Liver (tissue), 9 donors: ENCODE data around the gene C1GALT1C1. TPM values are rescaled to one million over a fixed set of nuclear protein-coding genes. Genes with fewer than 3 reads are reported as not detected.

Experiments used
- DNase-seq: peaks from one replicate; pipeline ENCODE4 v3.0.0-alpha.2; 2017; ENCODE audit warnings: low spot score
- H3K27ac ChIP-seq, 2 donors: one replicate each; pipeline ENCODE4 v1.7.0; 2013; ENCODE audit warnings: inconsistent platforms in 2 of 2, low read length in 2 of 2, control low read depth in 1 of 2, low read depth in 1 of 2, mild to moderate bottlenecking in 1 of 2
- H3K27me3 ChIP-seq, 4 donors: one replicate each; pipeline versions ENCODE4 v1.6.1 to v1.7.0; 2013; ENCODE audit warnings: low read length in 3 of 4, inconsistent platforms in 1 of 4, mild to moderate bottlenecking in 1 of 4, moderate library complexity in 1 of 4; ENCODE audit not compliant: control insufficient read depth in 4 of 4, insufficient read depth in 4 of 4
- H3K36me3 ChIP-seq, 4 donors: one replicate each; pipeline versions ENCODE4 v1.6.1 to v1.7.0; 2013; ENCODE audit warnings: low read length in 3 of 4, mild to moderate bottlenecking in 3 of 4, low read depth in 1 of 4, moderate library complexity in 1 of 4; ENCODE audit not compliant: control insufficient read depth in 4 of 4, insufficient read depth in 3 of 4
- H3K4me1 ChIP-seq, 4 donors: one replicate each; pipeline versions ENCODE4 v1.6.1 to v1.7.0; 2013; ENCODE audit warnings: low read length in 3 of 4, mild to moderate bottlenecking in 3 of 4, moderate library complexity in 1 of 4; ENCODE audit not compliant: control insufficient read depth in 4 of 4, insufficient read depth in 4 of 4
- H3K4me3 ChIP-seq, 3 donors: one replicate each; pipeline versions ENCODE4 v1.6.1 to v1.7.0; 2013; ENCODE audit warnings: low read length in 3 of 3, control low read depth in 1 of 3, low read depth in 1 of 3, mild to moderate bottlenecking in 1 of 3
- H3K9ac ChIP-seq, 2 donors: one replicate each; pipeline ENCODE4 v1.7.0; 2013; ENCODE audit warnings: low read length in 2 of 2, mild to moderate bottlenecking in 2 of 2, moderate library complexity in 2 of 2, control low read depth in 1 of 2, low read depth in 1 of 2
- H3K9me3 ChIP-seq, 4 donors: one replicate each; pipeline versions ENCODE4 v1.6.1 to v1.7.0; 2013; ENCODE audit warnings: low read length in 3 of 4; ENCODE audit not compliant: control insufficient read depth in 4 of 4
- EGR1 ChIP-seq, 2 donors: IDR thresholded peaks; 2 replicates each; pipeline ENCODE4 v1.6.1; 2016 to 2018; ENCODE audit warnings: antibody characterized with exemption in 2 of 2, low read depth in 2 of 2
- FOXA1 ChIP-seq: IDR thresholded peaks from 2 replicates; pipeline ENCODE4 v1.6.1; 2016; ENCODE audit warnings: antibody characterized with exemption
- GABPA ChIP-seq, 2 donors: IDR thresholded peaks in 1 of 2; conservative IDR thresholded peaks in 1 of 2; 2 replicates each; pipeline ENCODE4 v1.6.1; 2016; ENCODE audit warnings: antibody characterized with exemption in 2 of 2, mild to moderate bottlenecking in 1 of 2, moderate library complexity in 1 of 2
- HNF4A ChIP-seq, 2 donors: conservative IDR thresholded peaks; 2 replicates each; pipeline ENCODE4 v1.6.1; 2016; ENCODE audit warnings: antibody characterized with exemption in 2 of 2, mild to moderate bottlenecking in 2 of 2
- JUND ChIP-seq, 2 donors: IDR thresholded peaks; 2 replicates each; pipeline ENCODE4 v1.6.1; 2016; ENCODE audit warnings: antibody characterized with exemption in 2 of 2
- NR2F2 ChIP-seq: IDR thresholded peaks from 2 replicates; pipeline ENCODE4 v1.6.1; 2016; ENCODE audit warnings: antibody characterized with exemption
- RAD21 ChIP-seq, 2 donors: IDR thresholded peaks; 2 replicates each; pipeline ENCODE4 v1.6.1; 2016; ENCODE audit warnings: antibody characterized with exemption in 2 of 2, mild to moderate bottlenecking in 2 of 2
- RXRA ChIP-seq, 2 donors: IDR thresholded peaks; 2 replicates each; pipeline ENCODE4 v1.6.1; 2017 to 2018; ENCODE audit warnings: antibody characterized with exemption in 2 of 2, mild to moderate bottlenecking in 1 of 2
- SP1 ChIP-seq: IDR thresholded peaks from 2 replicates; pipeline ENCODE4 v1.6.1; 2018; ENCODE audit warnings: antibody characterized with exemption, mild to moderate bottlenecking
- TAF1 ChIP-seq: conservative IDR thresholded peaks from 2 replicates; pipeline ENCODE4 v1.6.1; 2016; ENCODE audit warnings: antibody characterized with exemption, mild to moderate bottlenecking
- YY1 ChIP-seq: IDR thresholded peaks from 2 replicates; pipeline ENCODE4 v1.6.1; 2016; ENCODE audit warnings: antibody characterized with exemption, mild to moderate bottlenecking
- WGBS: extraction: QIAGEN DNeasy Blood & Tissue Kit; methylation state at CpG from one replicate; pipeline ENCODE4 v1.1.7; 2013; 5-methylcytosine and 5-hydroxymethylcytosine counted together
- polyA plus RNA-seq, 2 donors: library from polyadenylated mRNA; stranded (reverse) in 1 of 2; unstranded in 1 of 2; fragments of 200-250 nt in 1 of 2; fragments of >200 nt in 1 of 2; fragmentation: Nextera tagmentation in 1 of 2; extraction: Ambion mirVana in 1 of 2; gene quantifications; one replicate each; pipeline versions ENCODE4 v1.2.1 to v1.2.3, GENCODE V29; 2013 to 2015
- total RNA-seq, 2 donors: library from RNA; depleted of rRNA; stranded (reverse); fragments of >200 nt; gene quantifications; one replicate each; pipeline ENCODE4 v1.2.3, GENCODE V29; 2014
- TF ChIP-seq, protein P1 (sequence below): IDR thresholded peaks from 2 replicates; pipeline ENCODE4 v1.6.1; 2016; ENCODE audit warnings: antibody characterized with exemption
- TF ChIP-seq, protein P2 (sequence below): IDR thresholded peaks from 2 replicates; pipeline ENCODE4 v1.6.1; 2016; ENCODE audit warnings: antibody characterized with exemption
- TF ChIP-seq, protein P3 (sequence below): IDR thresholded peaks from 2 replicates; pipeline ENCODE4 v1.6.1; 2016; ENCODE audit warnings: antibody characterized with exemption
- TF ChIP-seq, protein P4 (sequence below): fragments of 150-350 bp; IDR thresholded peaks from 2 replicates; pipeline ENCODE4 v1.5.1; 2017; ENCODE audit warnings: improper control_type of control experiment, low read depth, low read length; ENCODE audit not compliant: missing input control
- donor health status: healthy.
- donor health status: healthy.
- donor health status: healthy.
- donor health status: healthy.
- donor health status: healthy.

C1GALT1C1 gene
- total and polyA plus RNA-seq, 4 donors: 16.8 to 25.9 (median 21.6) TPM

DNA sequence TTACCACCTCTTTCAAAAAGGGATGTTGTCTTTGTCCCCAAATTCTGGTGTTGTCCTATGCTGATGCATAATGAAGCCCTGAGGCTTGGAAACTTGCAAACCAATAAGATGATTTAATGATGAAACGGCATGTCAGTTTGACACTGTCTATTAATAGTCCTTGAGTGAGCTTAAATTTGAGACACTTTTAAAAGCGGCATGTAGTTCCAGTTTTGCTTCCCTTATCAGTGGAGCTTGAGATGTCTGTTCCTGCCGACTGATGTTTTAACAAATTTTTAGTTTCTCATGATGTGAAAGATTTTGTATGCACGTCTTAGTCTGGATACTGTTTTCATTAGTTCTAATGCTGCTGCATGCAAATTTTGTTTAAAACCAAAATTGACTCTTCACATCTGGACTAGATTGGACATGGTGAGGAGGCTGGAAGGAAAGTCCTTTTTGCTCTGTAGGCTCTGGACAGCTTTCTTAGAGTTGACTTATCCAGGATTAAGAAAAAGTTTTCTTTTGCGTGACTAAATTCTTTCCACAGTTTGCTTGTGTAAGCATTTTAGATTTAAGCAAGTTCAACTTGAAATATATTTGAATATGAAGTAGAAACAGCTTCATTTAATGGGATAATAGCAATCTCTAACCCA, 11.7 kb downstream of the C1GALT1C1 start:
- no peaks in the 10 kb centered on the region for H3K9me3 ChIP-seq
- WGBS: 87% methylated on average over 5 of the region's 5 CpGs
- H3K27me3 ChIP-seq: no peaks in the 10 kb centered on the region
- H3K4me3 ChIP-seq: no peak overlapping the region
- H3K9ac ChIP-seq: no peak overlapping the region
- H3K4me1 ChIP-seq: no peaks in the 10 kb centered on the region
- no peak for DNase-seq
- H3K36me3 ChIP-seq: peaks cover 0 to 6% (median 0%) of the 10 kb centered on the region in 4 donors
- TF ChIP-seq JUND (IDR thresholded peaks at IDR 0.05): no peak
- no peak for TF ChIP-seq EGR1 (IDR thresholded peaks at IDR 0.05; ENCODE audit: low read depth in 2 of 2)
- TF ChIP-seq NR2F2: no peak
- TF ChIP-seq RXRA (IDR thresholded peaks at IDR 0.05): no peak
- no peak for TF ChIP-seq HNF4A (conservative IDR thresholded peaks at IDR 0.05)
- TF ChIP-seq, protein P1, sequence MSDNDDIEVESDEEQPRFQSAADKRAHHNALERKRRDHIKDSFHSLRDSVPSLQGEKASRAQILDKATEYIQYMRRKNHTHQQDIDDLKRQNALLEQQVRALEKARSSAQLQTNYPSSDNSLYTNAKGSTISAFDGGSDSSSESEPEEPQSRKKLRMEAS: no peak
- no peak overlapping the region for H3K27ac ChIP-seq

DNA sequence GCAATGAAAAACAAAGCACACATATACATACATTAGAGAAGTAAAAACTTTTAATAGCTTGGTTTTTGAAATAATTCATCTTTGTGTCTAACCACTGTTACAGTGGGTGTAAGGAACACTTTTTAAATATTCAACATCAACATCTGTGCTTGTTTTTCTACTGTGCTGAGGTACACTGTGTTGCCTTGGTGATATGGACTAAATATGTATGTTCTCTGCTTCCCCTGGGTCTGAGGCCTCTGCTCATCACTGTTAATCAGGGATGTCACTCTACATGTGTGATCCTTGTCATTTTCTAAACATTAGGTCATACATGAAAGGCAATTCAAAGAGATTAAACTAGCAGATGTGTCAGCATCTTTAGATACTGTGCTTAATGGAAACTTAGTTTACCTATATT, 15.0 kb downstream of the C1GALT1C1 start:
- Histone ChIP-seq H3K27ac (no peak overlapping the region), H3K36me3 (peaks cover 0 to 6% (median 4%) of the 10 kb centered on the region in 4 donors), H3K9me3 (no peaks in the 10 kb centered on the region), H3K4me3 (no peak overlapping the region), H3K27me3 (no peaks in the 10 kb centered on the region), H3K9ac (no peak overlapping the region), H3K4me1 (no peaks in the 10 kb centered on the region)
- TF ChIP-seq HNF4A (conservative IDR thresholded peaks at IDR 0.05) (no peak), TAF1 (no peak), FOXA1 (no peak), RXRA (IDR thresholded peaks at IDR 0.05) (no peak), JUND (IDR thresholded peaks at IDR 0.05) (no peak), SP1 (no peak), NR2F2 (no peak), RAD21 (IDR thresholded peaks at IDR 0.05) (no peak)
- TF ChIP-seq, protein P2, sequence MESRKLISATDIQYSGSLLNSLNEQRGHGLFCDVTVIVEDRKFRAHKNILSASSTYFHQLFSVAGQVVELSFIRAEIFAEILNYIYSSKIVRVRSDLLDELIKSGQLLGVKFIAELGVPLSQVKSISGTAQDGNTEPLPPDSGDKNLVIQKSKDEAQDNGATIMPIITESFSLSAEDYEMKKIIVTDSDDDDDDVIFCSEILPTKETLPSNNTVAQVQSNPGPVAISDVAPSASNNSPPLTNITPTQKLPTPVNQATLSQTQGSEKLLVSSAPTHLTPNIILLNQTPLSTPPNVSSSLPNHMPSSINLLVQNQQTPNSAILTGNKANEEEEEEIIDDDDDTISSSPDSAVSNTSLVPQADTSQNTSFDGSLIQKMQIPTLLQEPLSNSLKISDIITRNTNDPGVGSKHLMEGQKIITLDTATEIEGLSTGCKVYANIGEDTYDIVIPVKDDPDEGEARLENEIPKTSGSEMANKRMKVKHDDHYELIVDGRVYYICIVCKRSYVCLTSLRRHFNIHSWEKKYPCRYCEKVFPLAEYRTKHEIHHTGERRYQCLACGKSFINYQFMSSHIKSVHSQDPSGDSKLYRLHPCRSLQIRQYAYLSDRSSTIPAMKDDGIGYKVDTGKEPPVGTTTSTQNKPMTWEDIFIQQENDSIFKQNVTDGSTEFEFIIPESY: no peak
- TF ChIP-seq, protein P3, sequence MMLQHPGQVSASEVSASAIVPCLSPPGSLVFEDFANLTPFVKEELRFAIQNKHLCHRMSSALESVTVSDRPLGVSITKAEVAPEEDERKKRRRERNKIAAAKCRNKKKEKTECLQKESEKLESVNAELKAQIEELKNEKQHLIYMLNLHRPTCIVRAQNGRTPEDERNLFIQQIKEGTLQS: no peak
- no peak for DNase-seq

DNA sequence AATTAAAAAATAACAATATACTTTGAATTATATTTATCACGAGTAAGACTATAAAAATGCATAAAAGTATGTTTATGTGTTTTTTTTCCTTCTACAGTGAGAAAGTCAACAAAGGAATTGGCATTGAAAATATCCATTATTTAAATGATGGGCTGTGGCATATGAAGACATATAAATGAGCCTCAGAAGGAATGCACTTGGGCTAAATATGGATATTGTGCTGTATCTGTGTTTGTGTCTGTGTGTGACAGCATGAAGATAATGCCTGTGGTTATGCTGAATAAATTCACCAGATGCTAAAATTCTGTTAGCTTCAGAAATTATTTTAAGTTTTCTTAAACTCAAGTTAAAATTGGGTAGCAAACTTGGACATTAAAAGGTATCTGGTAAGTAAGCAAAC, 17.8 kb downstream of the C1GALT1C1 start:
- Histone ChIP-seq H3K4me3 (no peak overlapping the region), H3K9ac (no peak overlapping the region), H3K36me3 (peaks cover 0 to 7% (median 4%) of the 10 kb centered on the region in 4 donors), H3K27ac (no peak overlapping the region), H3K4me1 (peaks cover 0 to 5% (median 4%) of the 10 kb centered on the region in 4 donors), H3K9me3 (no peaks in the 10 kb centered on the region), H3K27me3 (no peaks in the 10 kb centered on the region)
- WGBS: 93% methylated on average over 1 of the region's 1 CpG
- no peak for TF ChIP-seq YY1
- no peak for TF ChIP-seq GABPA (IDR thresholded peaks at IDR 0.05 in 1 of 2, conservative IDR thresholded peaks at IDR 0.05 in 1 of 2)
- TF ChIP-seq, protein P4, sequence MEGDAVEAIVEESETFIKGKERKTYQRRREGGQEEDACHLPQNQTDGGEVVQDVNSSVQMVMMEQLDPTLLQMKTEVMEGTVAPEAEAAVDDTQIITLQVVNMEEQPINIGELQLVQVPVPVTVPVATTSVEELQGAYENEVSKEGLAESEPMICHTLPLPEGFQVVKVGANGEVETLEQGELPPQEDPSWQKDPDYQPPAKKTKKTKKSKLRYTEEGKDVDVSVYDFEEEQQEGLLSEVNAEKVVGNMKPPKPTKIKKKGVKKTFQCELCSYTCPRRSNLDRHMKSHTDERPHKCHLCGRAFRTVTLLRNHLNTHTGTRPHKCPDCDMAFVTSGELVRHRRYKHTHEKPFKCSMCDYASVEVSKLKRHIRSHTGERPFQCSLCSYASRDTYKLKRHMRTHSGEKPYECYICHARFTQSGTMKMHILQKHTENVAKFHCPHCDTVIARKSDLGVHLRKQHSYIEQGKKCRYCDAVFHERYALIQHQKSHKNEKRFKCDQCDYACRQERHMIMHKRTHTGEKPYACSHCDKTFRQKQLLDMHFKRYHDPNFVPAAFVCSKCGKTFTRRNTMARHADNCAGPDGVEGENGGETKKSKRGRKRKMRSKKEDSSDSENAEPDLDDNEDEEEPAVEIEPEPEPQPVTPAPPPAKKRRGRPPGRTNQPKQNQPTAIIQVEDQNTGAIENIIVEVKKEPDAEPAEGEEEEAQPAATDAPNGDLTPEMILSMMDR: no peak
- TF ChIP-seq, protein P3: no peak
- TF ChIP-seq HNF4A (conservative IDR thresholded peaks at IDR 0.05): no peak
- TF ChIP-seq JUND (IDR thresholded peaks at IDR 0.05): no peak
- TF ChIP-seq, protein P2: no peak
- no peak for TF ChIP-seq EGR1 (IDR thresholded peaks at IDR 0.05; ENCODE audit: low read depth in 2 of 2)
- TF ChIP-seq RXRA (IDR thresholded peaks at IDR 0.05): no peak
- TF ChIP-seq FOXA1: no peak
- no peak for TF ChIP-seq RAD21 (IDR thresholded peaks at IDR 0.05)
- TF ChIP-seq, protein P1: no peak
- no peak for DNase-seq
